DND-41 (cell line): Measurements from ENCODE around the gene TET1.
"Not testable (repeated sequence)": the region's sequence is repeated elsewhere in the genome, so short reads cannot be mapped to it uniquely, and the experiment has no call there.

Experiments used
- EZH2 ChIP-seq: IDR thresholded peaks from 3 replicates; pipeline ENCODE4 v1.6.1; 2012; ENCODE audit warnings: borderline replicate concordance, low read depth, mild to moderate bottlenecking, moderate library complexity, low read length, inconsistent platforms; ENCODE audit not compliant: severe bottlenecking
- TF ChIP-seq, protein P1 (sequence below): IDR thresholded peaks from 2 replicates; pipeline ENCODE4 v1.5.1; 2012; ENCODE audit warnings: borderline replicate concordance, low read length, moderate library complexity, mild to moderate bottlenecking; ENCODE audit not compliant: poor library complexity, severe bottlenecking; ENCODE audit errors: extremely low read depth

DNA sequence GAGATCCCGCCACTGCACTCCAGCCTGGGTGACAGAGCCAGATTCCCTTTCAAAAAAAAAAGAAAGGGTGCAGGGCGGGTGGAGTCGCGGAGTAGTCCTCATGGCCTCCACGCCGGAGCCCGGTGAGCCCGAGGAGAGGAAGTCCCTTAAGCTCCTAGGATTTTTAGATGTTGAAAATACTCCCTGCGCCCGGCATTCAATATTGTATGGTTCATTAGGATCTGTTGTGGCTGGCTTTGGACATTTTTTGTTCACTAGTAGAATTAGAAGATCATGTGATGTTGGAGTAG lies 72.1 kb downstream of the TET1 start:
- TF ChIP-seq, protein P1, sequence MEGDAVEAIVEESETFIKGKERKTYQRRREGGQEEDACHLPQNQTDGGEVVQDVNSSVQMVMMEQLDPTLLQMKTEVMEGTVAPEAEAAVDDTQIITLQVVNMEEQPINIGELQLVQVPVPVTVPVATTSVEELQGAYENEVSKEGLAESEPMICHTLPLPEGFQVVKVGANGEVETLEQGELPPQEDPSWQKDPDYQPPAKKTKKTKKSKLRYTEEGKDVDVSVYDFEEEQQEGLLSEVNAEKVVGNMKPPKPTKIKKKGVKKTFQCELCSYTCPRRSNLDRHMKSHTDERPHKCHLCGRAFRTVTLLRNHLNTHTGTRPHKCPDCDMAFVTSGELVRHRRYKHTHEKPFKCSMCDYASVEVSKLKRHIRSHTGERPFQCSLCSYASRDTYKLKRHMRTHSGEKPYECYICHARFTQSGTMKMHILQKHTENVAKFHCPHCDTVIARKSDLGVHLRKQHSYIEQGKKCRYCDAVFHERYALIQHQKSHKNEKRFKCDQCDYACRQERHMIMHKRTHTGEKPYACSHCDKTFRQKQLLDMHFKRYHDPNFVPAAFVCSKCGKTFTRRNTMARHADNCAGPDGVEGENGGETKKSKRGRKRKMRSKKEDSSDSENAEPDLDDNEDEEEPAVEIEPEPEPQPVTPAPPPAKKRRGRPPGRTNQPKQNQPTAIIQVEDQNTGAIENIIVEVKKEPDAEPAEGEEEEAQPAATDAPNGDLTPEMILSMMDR = not testable (repeated sequence)
- not testable (repeated sequence) for TF ChIP-seq EZH2
